Measurements from ENCODE around the gene PEX3.
"Not testable (repeated sequence)": the region's sequence is repeated elsewhere in the genome, so short reads cannot be mapped to it uniquely, and the experiment has no call there.

PEX3 gene

DNA sequence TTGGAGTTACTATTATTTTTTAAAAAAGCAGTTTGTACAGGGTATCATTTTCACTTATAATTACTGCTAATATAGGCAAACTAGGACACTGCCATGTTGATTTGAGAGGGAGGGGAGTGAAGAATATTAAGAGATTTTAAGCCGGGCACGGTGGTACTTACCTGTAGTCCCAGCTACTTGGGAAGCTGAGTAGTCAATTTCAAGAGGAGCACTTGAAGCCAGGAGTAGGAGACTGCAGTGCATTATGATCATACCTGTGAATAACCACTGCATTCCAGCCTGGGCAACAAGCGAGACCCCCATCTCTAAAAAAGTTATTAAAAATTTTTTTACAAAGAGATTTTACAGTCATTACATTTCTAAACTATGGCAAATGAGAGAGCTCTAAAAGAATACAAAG, 35.8 kb upstream of the PEX3 start:
- Histone ChIP-seq H4K20me1 (no peaks in the 10 kb centered on the region), H3K4me3 (no peak overlapping the region), H3K4me1 (no peaks in the 10 kb centered on the region), H3K9me3 (no peaks in the 10 kb centered on the region), H3K4me2 (no peak overlapping the region), H3K36me3 (no peaks in the 10 kb centered on the region), H3K9ac (no peak overlapping the region), H3K27me3 (no peaks in the 10 kb centered on the region), H3K27ac (no peak overlapping the region)
- no peak for TF ChIP-seq Cebpa-rat (IDR thresholded peaks at IDR 0.05)

DNA sequence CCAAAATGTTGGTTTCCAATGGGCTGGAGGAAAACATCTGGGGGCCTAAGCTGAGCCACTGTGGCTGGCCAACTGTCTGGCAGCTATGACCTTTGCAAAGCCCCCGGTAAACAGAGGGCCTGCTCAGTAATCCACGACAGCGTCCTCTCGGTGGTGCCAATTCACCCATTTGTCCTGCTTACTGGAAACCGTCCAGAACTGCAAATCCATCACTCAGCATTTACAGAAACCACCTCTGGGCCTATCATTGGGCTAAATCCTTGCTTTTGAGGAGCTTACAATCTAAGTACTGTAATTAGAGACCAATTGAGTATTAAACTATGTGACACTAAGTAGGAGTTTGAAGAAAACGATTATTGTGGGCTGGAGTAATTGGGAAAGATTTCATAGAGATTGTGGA, 31.1 kb upstream of the PEX3 start:
- no peak for TF ChIP-seq Cebpa-rat (IDR thresholded peaks at IDR 0.05)
- Histone ChIP-seq H3K9me3 (no peaks in the 10 kb centered on the region), H3K4me1 (no peaks in the 10 kb centered on the region), H3K36me3 (no peaks in the 10 kb centered on the region), H4K20me1 (no peaks in the 10 kb centered on the region), H3K4me2 (no peak overlapping the region), H3K9ac (no peak overlapping the region), H3K4me3 (no peak overlapping the region), H3K27ac (no peak overlapping the region), H3K27me3 (no peaks in the 10 kb centered on the region)

DNA sequence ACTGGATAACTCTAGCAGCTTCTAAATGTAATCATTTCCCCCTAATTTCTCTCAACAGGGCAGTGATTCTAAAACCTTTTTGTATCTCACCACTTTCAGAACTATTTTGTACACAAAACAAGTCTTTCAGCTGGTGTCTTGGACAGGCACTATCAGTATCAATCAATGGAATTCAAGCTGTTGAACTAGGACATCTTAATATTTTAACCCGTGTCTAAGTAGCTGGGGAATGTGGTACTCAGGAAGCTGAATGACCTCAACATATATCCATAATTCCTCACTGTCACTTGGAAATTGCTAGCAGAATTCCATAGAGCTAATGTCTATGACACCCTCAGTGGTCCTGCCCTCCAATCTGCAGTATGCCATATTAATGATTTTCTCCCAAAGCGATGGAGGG, 24.6 kb upstream of the PEX3 start:
- no peaks in the 10 kb centered on the region for H3K9me3 ChIP-seq
- no peak overlapping the region for H3K27ac ChIP-seq
- H4K20me1 ChIP-seq, result no peaks in the 10 kb centered on the region
- no peaks in the 10 kb centered on the region for H3K4me1 ChIP-seq
- no peak overlapping the region for H3K4me3 ChIP-seq
- H3K9ac ChIP-seq, result no peak overlapping the region
- H3K27me3 ChIP-seq, result no peaks in the 10 kb centered on the region
- TF ChIP-seq Cebpa-rat (IDR thresholded peaks at IDR 0.05), result no peak
- H3K36me3 ChIP-seq, result peaks cover 17% of the 10 kb centered on the region
- no peak overlapping the region for H3K4me2 ChIP-seq

GRCh38 chr6:143427109-143427817, 23.3 kb upstream of the PEX3 start:
- Histone ChIP-seq H3K4me3 (no peak overlapping the region), H3K4me2 (no peak overlapping the region), H3K4me1 (no peaks in the 10 kb centered on the region), H4K20me1 (no peaks in the 10 kb centered on the region), H3K27me3 (no peaks in the 10 kb centered on the region), H3K36me3 (peaks cover 21% of the 10 kb centered on the region), H3K27ac (no peak overlapping the region), H3K9ac (no peak overlapping the region), H3K9me3 (no peaks in the 10 kb centered on the region)
- TF ChIP-seq Cebpa-rat (IDR thresholded peaks at IDR 0.05), result no peak

DNA sequence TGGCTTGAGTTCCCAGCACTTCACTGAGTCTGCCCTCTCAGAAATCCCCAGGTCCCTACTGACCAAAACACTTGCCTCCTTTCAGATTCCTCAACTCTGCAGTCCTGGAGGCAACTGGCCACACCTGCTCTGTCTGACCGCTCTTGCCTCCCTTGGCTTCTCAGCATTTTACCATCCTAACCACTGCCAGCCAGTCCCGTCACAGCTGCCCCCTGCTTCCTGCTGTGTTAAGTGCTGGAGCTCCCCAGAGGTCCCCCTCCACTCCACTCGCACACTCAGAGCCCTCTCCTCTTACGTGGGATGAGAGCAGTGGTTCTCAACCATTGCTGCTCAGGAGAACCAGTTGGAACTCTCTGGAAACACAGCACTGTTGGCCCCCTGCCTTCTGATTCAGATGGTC, 20.6 kb upstream of the PEX3 start:
- no peaks in the 10 kb centered on the region for H4K20me1 ChIP-seq
- no peak overlapping the region for H3K4me3 ChIP-seq
- no peak overlapping the region for H3K9ac ChIP-seq
- H3K9me3 ChIP-seq, result no peaks in the 10 kb centered on the region
- H3K4me2 ChIP-seq, result no peak overlapping the region
- no peak overlapping the region for H3K27ac ChIP-seq
- TF ChIP-seq Cebpa-rat (IDR thresholded peaks at IDR 0.05), result no peak
- no peaks in the 10 kb centered on the region for H3K4me1 ChIP-seq
- no peaks in the 10 kb centered on the region for H3K27me3 ChIP-seq
- H3K36me3 ChIP-seq, result peaks cover 40% of the 10 kb centered on the region

DNA sequence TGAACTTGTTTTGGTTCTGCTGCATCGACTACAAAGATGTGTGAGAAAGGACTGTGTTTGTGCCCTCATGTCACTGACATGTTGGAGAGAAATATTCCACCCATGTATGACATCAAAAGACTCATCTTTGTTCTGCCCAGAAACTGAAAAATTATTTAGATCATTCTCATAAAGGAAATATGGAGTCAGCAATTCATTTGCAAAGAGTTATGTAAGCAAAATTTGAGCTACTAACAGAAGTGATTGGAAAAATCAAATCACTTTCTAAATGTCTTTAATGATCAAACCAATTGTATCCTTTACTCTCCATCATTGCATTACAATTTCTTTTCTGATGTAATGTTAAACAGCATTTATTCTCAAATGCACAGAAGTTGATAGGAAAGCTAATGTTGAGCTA, 19.4 kb upstream of the PEX3 start:
- Histone ChIP-seq H3K4me1 (no peaks in the 10 kb centered on the region), H4K20me1 (no peaks in the 10 kb centered on the region), H3K9ac (no peak overlapping the region), H3K27me3 (no peaks in the 10 kb centered on the region), H3K36me3 (peaks cover 47% of the 10 kb centered on the region), H3K27ac (no peak overlapping the region), H3K9me3 (no peaks in the 10 kb centered on the region), H3K4me2 (no peak overlapping the region), H3K4me3 (no peak overlapping the region)
- TF ChIP-seq Cebpa-rat (IDR thresholded peaks at IDR 0.05), result no peak

GRCh38 chr6:143432588-143432987, 18.0 kb upstream of the PEX3 start:
- no peak overlapping the region for H3K4me2 ChIP-seq
- H4K20me1 ChIP-seq, result no peaks in the 10 kb centered on the region
- no peak for TF ChIP-seq Cebpa-rat (IDR thresholded peaks at IDR 0.05)
- H3K27ac ChIP-seq, result no peak overlapping the region
- no peaks in the 10 kb centered on the region for H3K4me1 ChIP-seq
- H3K9me3 ChIP-seq, result no peaks in the 10 kb centered on the region
- peaks cover 53% of the 10 kb centered on the region for H3K36me3 ChIP-seq
- no peaks in the 10 kb centered on the region for H3K27me3 ChIP-seq
- H3K9ac ChIP-seq, result no peak overlapping the region
- no peak overlapping the region for H3K4me3 ChIP-seq

DNA sequence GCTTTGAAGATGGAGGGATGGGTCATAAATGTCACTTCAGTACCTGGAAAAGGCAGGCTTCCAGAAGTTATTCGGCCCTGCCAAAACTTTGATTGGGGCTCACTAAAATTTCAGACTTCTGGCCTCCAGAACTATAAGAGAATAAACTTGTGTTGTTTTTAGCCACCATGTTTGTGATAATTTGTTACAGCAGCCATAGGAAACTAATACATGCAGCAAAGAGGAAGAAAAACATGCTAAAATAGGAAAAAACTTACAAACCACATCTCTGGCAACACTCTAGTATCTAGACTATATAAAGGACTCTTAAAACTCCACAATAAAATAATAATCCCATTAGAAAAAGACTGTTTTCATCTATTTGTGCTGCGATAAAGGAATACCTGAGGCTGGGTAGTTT, 9.6 kb upstream of the PEX3 start:
- H3K9ac ChIP-seq, result no peak overlapping the region
- TF ChIP-seq Cebpa-rat (IDR thresholded peaks at IDR 0.05), result no peak
- H3K27me3 ChIP-seq, result no peaks in the 10 kb centered on the region
- peaks cover 56% of the 10 kb centered on the region for H3K36me3 ChIP-seq
- no peak overlapping the region for H3K4me3 ChIP-seq
- no peak overlapping the region for H3K4me2 ChIP-seq
- no peaks in the 10 kb centered on the region for H4K20me1 ChIP-seq
- no peaks in the 10 kb centered on the region for H3K4me1 ChIP-seq
- H3K27ac ChIP-seq, result no peak overlapping the region
- no peaks in the 10 kb centered on the region for H3K9me3 ChIP-seq

GRCh38 chr6:143441680-143442545, 8.7 kb upstream of the PEX3 start:
- H3K9ac ChIP-seq, result no peak overlapping the region
- H3K4me3 ChIP-seq, result no peak overlapping the region
- TF ChIP-seq Cebpa-rat (IDR thresholded peaks at IDR 0.05), result no peak
- H4K20me1 ChIP-seq, result no peaks in the 10 kb centered on the region
- no peak overlapping the region for H3K4me2 ChIP-seq
- no peaks in the 10 kb centered on the region for H3K4me1 ChIP-seq
- no peak overlapping the region for H3K27ac ChIP-seq
- H3K9me3 ChIP-seq, result no peaks in the 10 kb centered on the region
- H3K27me3 ChIP-seq, result no peaks in the 10 kb centered on the region
- H3K36me3 ChIP-seq, result peaks cover 50% of the 10 kb centered on the region

DNA sequence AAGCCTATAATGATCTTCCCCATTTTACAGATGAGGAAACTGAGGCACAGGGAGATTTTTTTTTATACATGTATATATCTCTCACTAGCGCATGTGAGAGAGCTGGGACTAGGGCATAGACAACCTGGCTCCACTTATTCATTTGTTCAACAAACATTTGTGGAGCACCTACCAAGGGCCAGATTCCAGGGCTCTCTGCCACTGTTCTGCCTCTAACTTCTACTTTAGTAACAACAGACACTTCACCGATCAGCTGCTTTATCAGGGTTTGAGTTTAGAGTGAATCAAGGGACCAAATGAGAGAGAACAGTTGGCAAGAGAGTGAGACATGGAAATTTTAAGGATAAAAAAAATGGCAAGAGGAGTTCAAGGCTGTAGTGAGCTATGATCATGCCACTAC, 7.5 kb upstream of the PEX3 start:
- no peak overlapping the region for H3K9ac ChIP-seq
- H3K4me1 ChIP-seq, result no peaks in the 10 kb centered on the region
- H3K4me3 ChIP-seq, result no peak overlapping the region
- H3K36me3 ChIP-seq, result peaks cover 44% of the 10 kb centered on the region
- no peak for TF ChIP-seq Cebpa-rat (IDR thresholded peaks at IDR 0.05)
- H3K4me2 ChIP-seq, result no peak overlapping the region
- no peaks in the 10 kb centered on the region for H3K27me3 ChIP-seq
- no peaks in the 10 kb centered on the region for H3K9me3 ChIP-seq
- H4K20me1 ChIP-seq, result no peaks in the 10 kb centered on the region
- H3K27ac ChIP-seq, result no peak overlapping the region

- not testable (repeated sequence) for H3K4me3 ChIP-seq, H4K20me1 ChIP-seq, H3K9ac ChIP-seq, H3K9me3 ChIP-seq, H3K27ac ChIP-seq, H3K27me3 ChIP-seq, H3K4me2 ChIP-seq
- Histone ChIP-seq H3K4me1 (peaks cover 31% of the 10 kb centered on the region), H3K36me3 (peaks cover 15% of the 10 kb centered on the region)
These were observed 2.7 kb upstream of the PEX3 start for GRCh38 chr6:143447865-143448264.

Data from BLaER1 (cell line).